B cell (primary cell): ENCODE measurements around the gene HFM1. TPM values are rescaled to one million over a fixed set of nuclear protein-coding genes. Genes with fewer than 3 reads are reported as not detected.

Experiments used
- ATAC-seq: fragments of 200-7000 bp; cut with Tn5 transposase; one replicate; pipeline ENCODE4 v1.10.0; 2021; ENCODE audit warnings: low read depth, mild to moderate bottlenecking, moderate number of reproducible peaks, moderate library complexity
- CTCF ChIA-PET: fragments of 350-600 bp; sonication (Branson Sonifier 250); formaldehyde crosslinking; loops from one replicate; lab custom pipeline; 2021; ENCODE audit warnings: antibody characterized with exemption, inconsistent platforms; lab: Charles Lee
- POLR2A ChIA-PET: fragments of 350-600 bp; sonication (Branson Sonifier 250); formaldehyde crosslinking; loops from one replicate; lab custom pipeline; 2021; ENCODE audit warnings: antibody characterized with exemption; lab: Charles Lee
- DNase-seq: peaks from one replicate; pipeline ENCODE4 v3.0.0; 2013
- H2AFZ ChIP-seq: 2 replicates; pipeline ENCODE4 v1.6.1; 2012; ENCODE audit warnings: mild to moderate bottlenecking, low read depth, low read length; ENCODE audit not compliant: insufficient read depth, poor library complexity, severe bottlenecking
- H3K27ac ChIP-seq, 2 donors: 1 replicate in 1 of 2; 2 replicates in 1 of 2; pipeline ENCODE4 v1.5.1; 2012 to 2013; ENCODE audit warnings: low read length in 2 of 2, mild to moderate bottlenecking in 2 of 2, moderate library complexity in 1 of 2
- H3K27me3 ChIP-seq, 4 experiments: fragments of 200-600 bp in 1 of 4; sonication (generic) in 1 of 4; replicated peaks in 1 of 4; 1 replicate in 2 of 4; 2 replicates in 2 of 4; pipeline versions ENCODE4 v1.6.1 to v1.7.0; 2013 to 2016; ENCODE audit warnings: low read length in 3 of 4, mild to moderate bottlenecking in 2 of 4, mixed read lengths in 1 of 4, moderate library complexity in 1 of 4; ENCODE audit not compliant: insufficient read depth in 4 of 4, control insufficient read depth in 3 of 4; ENCODE audit errors: control extremely low read depth in 1 of 4
- H3K36me3 ChIP-seq, 2 experiments: replicated peaks in 1 of 2; 1 replicate in 1 of 2; 2 replicates in 1 of 2; pipeline versions ENCODE4 v1.6.1 to v1.7.1; 2013; ENCODE audit warnings: low read length in 1 of 2; ENCODE audit not compliant: insufficient read depth in 2 of 2, control insufficient read depth in 1 of 2; ENCODE audit errors: control extremely low read depth in 1 of 2, extremely low read depth in 1 of 2
- H3K4me1 ChIP-seq, 2 donors: fragments of 200-600 bp in 1 of 2; sonication (generic) in 1 of 2; 1 replicate in 1 of 2; 2 replicates in 1 of 2; pipeline versions ENCODE4 v1.5.1 to v1.6.1; 2013 to 2017; ENCODE audit warnings: low read length in 2 of 2; ENCODE audit not compliant: control insufficient read depth in 2 of 2, insufficient read depth in 2 of 2
- H3K4me2 ChIP-seq: replicated peaks from 2 replicates; pipeline ENCODE3; 2012; ENCODE audit warnings: mild to moderate bottlenecking, low read depth, low read length; ENCODE audit not compliant: poor library complexity, severe bottlenecking
- H3K4me3 ChIP-seq, 5 experiments: fragments of 200-600 bp in 1 of 5; sonication (generic) in 1 of 5; 1 replicate in 3 of 5; 2 replicates in 2 of 5; pipeline versions ENCODE4 v1.5.1 to v1.7.0; 2011 to 2016; ENCODE audit warnings: low read length in 4 of 5, mild to moderate bottlenecking in 4 of 5, low read depth in 2 of 5, control low read depth in 1 of 5, moderate library complexity in 1 of 5; ENCODE audit not compliant: insufficient read depth in 1 of 5; ENCODE audit errors: control extremely low read depth in 1 of 5, extremely low read depth in 1 of 5
- H3K79me2 ChIP-seq: fragments of 200-600 bp; sonication (generic); one replicate; pipeline ENCODE4 v1.6.0; 2016; ENCODE audit warnings: low read length; ENCODE audit not compliant: control insufficient read depth, insufficient read depth
- H3K9ac ChIP-seq: fragments of 200-600 bp; sonication (generic); 2 replicates; pipeline ENCODE4 v1.6.1; 2017; ENCODE audit warnings: mild to moderate bottlenecking, low read length, moderate library complexity
- H3K9me3 ChIP-seq, 3 donors: one replicate each; pipeline versions ENCODE4 v1.6.1 to v1.7.1; 2013; ENCODE audit warnings: low read length in 2 of 3; ENCODE audit not compliant: control insufficient read depth in 2 of 3, insufficient read depth in 1 of 3; ENCODE audit errors: control extremely low read depth in 1 of 3
- H4K20me1 ChIP-seq: 2 replicates; pipeline ENCODE4 v1.6.0; 2012; ENCODE audit warnings: mild to moderate bottlenecking, low read length; ENCODE audit not compliant: insufficient read depth, control insufficient read depth, poor library complexity, severe bottlenecking
- H3K27ac Mint-ChIP-seq: one replicate; pipeline ENCODE4 v1.8.0; 2021; ENCODE audit warnings: mixed read lengths
- H3K27me3 Mint-ChIP-seq: one replicate; pipeline ENCODE4 v1.8.0; 2021; ENCODE audit warnings: mixed read lengths
- H3K4me1 Mint-ChIP-seq: one replicate; pipeline ENCODE4 v1.8.0; 2021; ENCODE audit warnings: mixed read lengths
- H3K4me3 Mint-ChIP-seq: one replicate; pipeline ENCODE4 v1.8.0; 2021; ENCODE audit warnings: mixed read lengths
- H3K9me3 Mint-ChIP-seq: one replicate; pipeline ENCODE4 v1.8.0; 2022; ENCODE audit warnings: mixed read lengths; ENCODE audit not compliant: insufficient read depth
- CTCF ChIP-seq: fragments of 200-600 bp; IDR thresholded peaks from one replicate; pipeline ENCODE4 v1.8.0; 2022; ENCODE audit warnings: antibody characterized with exemption, mild to moderate bottlenecking
- EZH2 ChIP-seq: IDR thresholded peaks from 2 replicates; pipeline ENCODE4 v1.6.1; 2012; ENCODE audit warnings: borderline replicate concordance, low read depth, mild to moderate bottlenecking, moderate library complexity, low read length; ENCODE audit not compliant: insufficient read depth, poor library complexity, severe bottlenecking
- WGBS: methylation state at CpG from one replicate; pipeline ENCODE4 v1.1.5; 2013; ENCODE audit warnings: missing lambda C conversion rate; ENCODE audit not compliant: insufficient coverage; 5-methylcytosine and 5-hydroxymethylcytosine counted together
- intact Hi-C: fragments of 100-400 bp; cut with micrococcal nuclease; formaldehyde crosslinking; loops from one replicate; pipeline ENCODE4 v1.10.0; 2022
- polyA plus RNA-seq: library from polyadenylated mRNA; depleted of rRNA; stranded (reverse); fragments of >200 nt; gene quantifications from 2 replicates; pipeline ENCODE4 v1.2.3, GENCODE V29; 2012
- total RNA-seq, 2 donors: library from RNA; stranded (reverse); fragments of 120-200 nt in 1 of 2; gene quantifications; 1 replicate in 1 of 2; 2 replicates in 1 of 2; pipeline versions ENCODE4 v1.2.3 to v1.2.4, GENCODE V29; 2013 to 2022

Gene HFM1
- total and polyA plus RNA-seq, 2 donors (not counting 1 experiment from before 2014, with no cell fraction given), result not detected

DNA sequence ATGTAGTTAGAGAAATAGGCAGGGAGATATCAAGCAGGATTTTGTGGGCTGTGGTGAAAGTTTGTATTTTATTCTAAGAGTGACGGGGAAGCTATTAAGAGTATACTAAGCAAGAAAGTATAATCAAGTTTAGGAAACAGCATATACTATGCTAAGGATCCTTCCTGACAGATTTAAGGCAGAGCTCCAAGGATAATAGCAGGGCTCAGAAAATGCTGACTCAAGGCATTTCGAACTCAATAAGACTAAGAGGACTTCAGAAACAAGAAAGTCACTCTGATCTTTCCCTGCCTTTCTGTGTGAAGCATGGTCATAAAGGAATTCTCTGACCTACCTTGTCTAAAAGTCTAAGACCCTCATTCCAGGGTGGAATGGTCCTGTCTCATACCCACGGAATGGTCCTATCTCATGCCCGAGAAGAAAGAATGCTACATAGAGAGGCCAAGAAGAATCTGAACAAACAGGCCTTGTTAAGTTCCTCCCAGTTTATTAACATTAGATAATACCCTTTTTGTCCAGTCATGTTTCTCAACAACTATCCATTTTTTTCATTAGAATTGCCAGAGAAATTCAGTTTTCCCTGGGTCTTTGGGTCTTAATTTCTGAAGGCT, 59.1 kb downstream of the HFM1 start:
- Histone ChIP-seq H3K4me2 (no peak overlapping the region), H2AFZ (no peak overlapping the region), H3K27ac (no peak overlapping the region), H3K27me3 (no peaks in the 10 kb centered on the region), H3K9ac (no peak overlapping the region), H3K79me2 (no peaks in the 10 kb centered on the region), H3K9me3 (peaks cover 0 to under 1% (median 0%) of the 10 kb centered on the region in 3 donors), H4K20me1 (no peaks in the 10 kb centered on the region), H3K4me3 (no peak overlapping the region), H3K36me3 (no peaks in the 10 kb centered on the region), H3K4me1 (no peaks in the 10 kb centered on the region)
- ChIA-PET POLR2A (no interaction called here), CTCF (no interaction called here)
- Mint-ChIP-seq H3K4me1 (no peaks in the 10 kb centered on the region), H3K27ac (no peak overlapping the region), H3K9me3 (no peaks in the 10 kb centered on the region), H3K4me3 (no peak overlapping the region), H3K27me3 (no peaks in the 10 kb centered on the region)
- TF ChIP-seq CTCF (no peak), EZH2 (no peak)
- WGBS, result 65% methylated on average over 3 of the region's 4 CpGs
- no peak for DNase-seq
- intact Hi-C loops, result no loop called here
- ATAC-seq, result no peak

GRCh38 chr1:91338501-91338900, 66.1 kb downstream of the HFM1 start:
- Histone ChIP-seq H4K20me1 (no peaks in the 10 kb centered on the region), H3K9me3 (peaks cover 0 to 7% (median 2%) of the 10 kb centered on the region in 3 donors), H3K4me2 (no peak overlapping the region), H3K79me2 (no peaks in the 10 kb centered on the region), H3K4me1 (no peaks in the 10 kb centered on the region), H2AFZ (no peak overlapping the region), H3K36me3 (no peaks in the 10 kb centered on the region), H3K27ac (no peak overlapping the region), H3K9ac (no peak overlapping the region), H3K27me3 (no peaks in the 10 kb centered on the region), H3K4me3 (no peak overlapping the region)
- TF ChIP-seq EZH2, result no peak
- TF ChIP-seq CTCF, result no peak
- Mint-ChIP-seq H3K27ac (no peak overlapping the region), H3K4me3 (no peak overlapping the region), H3K9me3 (peaks cover 4% of the 10 kb centered on the region), H3K27me3 (peaks cover 4% of the 10 kb centered on the region), H3K4me1 (no peaks in the 10 kb centered on the region)
- ChIA-PET CTCF (no interaction called here), POLR2A (no interaction called here)
- WGBS, result 91% methylated on average over 7 of the region's 7 CpGs
- intact Hi-C loops, result no loop called here
- ATAC-seq (no peak), DNase-seq (no peak)
